D341Med (cell line): ENCODE results near the gene EXT2.
A peak's percentile ranks its signal among the peaks of the same experiment; 100 is the strongest.

Experiments
- DNase-seq: peaks from one replicate; pipeline ENCODE4 v3.0.0; 2012; ENCODE audit warnings: low spot score

The EXT2 gene

GRCh38 chr11:44267750-44268613 is 172.5 kb downstream of the EXT2 start:
- DNase-seq = no peak

- DNase-seq = no peak
Measured at GRCh38 chr11:44268614-44269080, 173.2 kb downstream of the EXT2 start.

GRCh38 chr11:44269369-44270351 is 174.2 kb downstream of the EXT2 start:
- no peak for DNase-seq

- DNase-seq = no peak
Measured at GRCh38 chr11:44270403-44271273, 175.2 kb downstream of the EXT2 start.

GRCh38 chr11:44271286-44271685 is 175.8 kb downstream of the EXT2 start:
- no peak for DNase-seq

GRCh38 chr11:44274404-44274803 is 178.9 kb downstream of the EXT2 start:
- DNase-seq = no peak

GRCh38 chr11:44275241-44275640 is 179.8 kb downstream of the EXT2 start:
- no peak for DNase-seq

GRCh38 chr11:44275961-44276550 is 180.6 kb downstream of the EXT2 start:
- DNase-seq = no peak

GRCh38 chr11:44277196-44278090 is 182.0 kb downstream of the EXT2 start:
- DNase-seq = no peak

- DNase-seq = no peak
Measured at GRCh38 chr11:44279483-44279882, 184.0 kb downstream of the EXT2 start.

GRCh38 chr11:44280257-44280656 is 184.8 kb downstream of the EXT2 start:
- DNase-seq = no peak

- no peak for DNase-seq
Measured at GRCh38 chr11:44281151-44281550, 185.7 kb downstream of the EXT2 start.

- DNase-seq = no peak
Measured at GRCh38 chr11:44282620-44283019, 187.1 kb downstream of the EXT2 start.

GRCh38 chr11:44285756-44286155 is 190.3 kb downstream of the EXT2 start:
- no peak for DNase-seq

- DNase-seq = peak; percentile 84
Measured at GRCh38 chr11:44286268-44286880, 190.9 kb downstream of the EXT2 start.

GRCh38 chr11:44286911-44287310 is 191.4 kb downstream of the EXT2 start:
- DNase-seq = no peak

GRCh38 chr11:44288133-44288526 is 192.7 kb downstream of the EXT2 start:
- DNase-seq = no peak

GRCh38 chr11:44290208-44290607 is 194.7 kb downstream of the EXT2 start:
- no peak for DNase-seq
